Karpas-422 (cell line): Measurements from ENCODE around the gene HOXA9. TPM values are rescaled to one million over a fixed set of nuclear protein-coding genes. Genes with fewer than 3 reads are reported as not detected.

Experiments used
- DNase-seq: peaks from one replicate; pipeline ENCODE4 v3.0.0-alpha.2; 2015
- H2AFZ ChIP-seq: fragments of 200-600 bp; sonication (generic); 2 replicates; pipeline ENCODE4 v1.6.1; 2014; ENCODE audit warnings: antibody characterized with exemption, low read length, mixed read lengths
- H3K27ac ChIP-seq: fragments of 200-600 bp; sonication (generic); 2 replicates; pipeline ENCODE4 v1.5.1; 2014; ENCODE audit warnings: mild to moderate bottlenecking, low read length, moderate library complexity
- H3K27me3 ChIP-seq: fragments of 200-600 bp; sonication (generic); 2 replicates; pipeline ENCODE4 v1.6.1; 2014; ENCODE audit warnings: low read length, mixed read lengths
- H3K36me3 ChIP-seq: fragments of 200-600 bp; sonication (generic); 2 replicates; pipeline ENCODE4 v1.6.1; 2014; ENCODE audit warnings: low read length, mixed read lengths; ENCODE audit not compliant: insufficient read depth
- H3K4me1 ChIP-seq: fragments of 200-600 bp; sonication (generic); 2 replicates; pipeline ENCODE4 v1.6.1; 2014; ENCODE audit warnings: mild to moderate bottlenecking, low read length, mixed read lengths
- H3K4me2 ChIP-seq: fragments of 200-600 bp; sonication (generic); 2 replicates; pipeline ENCODE4 v1.6.1; 2014; ENCODE audit warnings: low read length, low read depth, mild to moderate bottlenecking; ENCODE audit not compliant: poor library complexity, severe bottlenecking
- H3K4me3 ChIP-seq: fragments of 200-600 bp; sonication (generic); 2 replicates; pipeline ENCODE4 v1.5.1; 2014; ENCODE audit warnings: mild to moderate bottlenecking, antibody characterized with exemption, low read length, mixed read lengths
- H3K79me2 ChIP-seq: fragments of 200-600 bp; sonication (generic); 2 replicates; pipeline ENCODE4 v1.6.1; 2014; ENCODE audit warnings: mild to moderate bottlenecking, low read length, mixed read lengths
- H3K9ac ChIP-seq: fragments of 200-600 bp; sonication (generic); 2 replicates; pipeline ENCODE4 v1.6.0; 2014; ENCODE audit warnings: low read length
- H3K9me2 ChIP-seq: fragments of 200-600 bp; sonication (generic), shearing (Covaris generic); replicated peaks from 2 replicates; pipeline ENCODE4 v1.6.0; 2014; ENCODE audit warnings: mild to moderate bottlenecking, low read length, moderate library complexity; ENCODE audit not compliant: insufficient read depth
- H3K9me3 ChIP-seq: fragments of 300-700, 200-600 bp; sonication (generic); 2 replicates; pipeline ENCODE4 v1.6.1; 2014; ENCODE audit warnings: low read length, mixed read lengths
- H4K20me1 ChIP-seq: fragments of 200-600 bp; sonication (generic); 2 replicates; pipeline ENCODE4 v1.6.1; 2014; ENCODE audit warnings: mild to moderate bottlenecking, antibody characterized with exemption, low read length, low read depth; ENCODE audit not compliant: insufficient read depth
- total RNA-seq: library from RNA; depleted of rRNA; stranded (reverse); fragments of >200 nt; shearing (Covaris generic); gene quantifications from 2 replicates; pipeline ENCODE4 v1.2.3, GENCODE V29; 2014; ENCODE audit warnings: low replicate concordance

The HOXA9 gene
- total RNA-seq, 1 experiment from 2014 or later, result not detected

DNA sequence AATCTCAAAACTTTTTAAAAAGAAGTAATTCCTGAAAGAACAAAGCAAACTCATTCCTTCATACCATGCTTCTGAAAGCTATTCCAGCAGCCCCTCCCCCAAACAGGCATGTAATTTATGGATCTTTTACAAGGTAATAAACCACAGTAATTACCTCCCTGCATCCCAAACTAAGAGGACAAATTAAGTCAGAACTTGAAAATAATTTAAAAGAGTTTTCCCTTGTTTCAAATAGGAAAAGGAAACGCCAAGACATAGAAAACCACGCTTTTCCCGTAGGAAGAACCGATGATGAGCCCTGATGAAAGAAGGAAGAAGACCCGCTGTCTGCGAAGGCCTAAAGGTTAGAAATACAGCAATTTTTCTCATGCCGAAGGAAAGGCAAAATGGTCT lies 43.7 kb downstream of the HOXA9 start:
- H3K9me2 ChIP-seq, result no peaks in the 10 kb centered on the region
- no peaks in the 10 kb centered on the region for H3K27me3 ChIP-seq
- H2AFZ ChIP-seq, result no peak overlapping the region
- no peaks in the 10 kb centered on the region for H3K4me1 ChIP-seq
- no peak overlapping the region for H3K4me3 ChIP-seq
- no peaks in the 10 kb centered on the region for H4K20me1 ChIP-seq
- H3K36me3 ChIP-seq, result no peaks in the 10 kb centered on the region
- DNase-seq, result no peak
- no peaks in the 10 kb centered on the region for H3K9me3 ChIP-seq
- no peak overlapping the region for H3K4me2 ChIP-seq
- H3K79me2 ChIP-seq, result no peaks in the 10 kb centered on the region
- H3K27ac ChIP-seq, result no peak overlapping the region
- H3K9ac ChIP-seq, result no peak overlapping the region

DNA sequence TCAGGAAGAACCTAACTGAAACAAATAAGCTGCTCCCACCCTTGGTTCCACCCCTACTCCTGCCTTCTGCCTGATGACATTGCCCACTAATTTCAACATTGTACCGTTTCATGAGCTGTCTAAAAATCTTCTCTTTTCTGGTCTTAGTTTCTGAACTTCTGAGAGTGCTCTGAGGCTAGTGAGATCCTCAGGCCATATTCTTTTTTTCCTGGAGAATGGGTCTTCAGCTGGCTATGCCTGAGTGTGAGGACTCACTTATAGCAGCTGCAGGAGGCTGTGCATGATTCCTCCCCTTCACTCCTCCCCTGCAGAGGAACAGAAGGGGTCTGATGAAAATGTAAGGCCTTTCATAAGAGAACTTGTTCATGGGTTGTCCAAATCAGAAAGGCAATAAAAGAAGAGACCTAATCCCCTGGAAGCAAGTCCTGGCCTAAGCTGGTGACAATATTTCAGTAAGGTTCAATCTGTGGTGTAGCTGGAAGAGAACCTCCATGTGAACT lies 45.9 kb downstream of the HOXA9 start:
- H2AFZ ChIP-seq, result no peak overlapping the region
- H3K36me3 ChIP-seq, result no peaks in the 10 kb centered on the region
- no peak for DNase-seq
- no peaks in the 10 kb centered on the region for H3K9me2 ChIP-seq
- H4K20me1 ChIP-seq, result no peaks in the 10 kb centered on the region
- no peak overlapping the region for H3K4me2 ChIP-seq
- H3K79me2 ChIP-seq, result no peaks in the 10 kb centered on the region
- no peaks in the 10 kb centered on the region for H3K4me1 ChIP-seq
- H3K27me3 ChIP-seq, result no peaks in the 10 kb centered on the region
- no peak overlapping the region for H3K27ac ChIP-seq
- H3K9ac ChIP-seq, result no peak overlapping the region
- no peak overlapping the region for H3K4me3 ChIP-seq
- no peaks in the 10 kb centered on the region for H3K9me3 ChIP-seq

DNA sequence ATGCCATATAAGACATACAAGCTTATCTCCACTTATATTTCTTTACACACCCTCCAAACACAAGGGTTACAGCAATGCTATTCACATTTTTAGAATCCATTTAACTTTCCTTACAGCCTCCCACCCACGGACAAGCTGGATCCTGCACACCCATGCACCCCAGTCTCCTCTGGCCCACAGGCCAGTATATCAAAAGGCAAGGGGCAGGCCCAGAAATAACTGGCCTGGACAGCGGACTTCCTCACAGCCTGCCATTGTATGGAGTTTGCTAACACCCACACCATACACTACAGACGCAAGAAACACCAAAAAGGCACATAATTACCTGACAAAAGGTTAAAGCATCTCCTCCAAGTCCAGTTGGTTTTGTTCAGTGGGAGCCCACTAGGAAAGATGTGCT lies 46.8 kb downstream of the HOXA9 start:
- Histone ChIP-seq H3K36me3 (no peaks in the 10 kb centered on the region), H3K9me2 (no peaks in the 10 kb centered on the region), H3K27me3 (no peaks in the 10 kb centered on the region), H3K4me2 (no peak overlapping the region), H4K20me1 (no peaks in the 10 kb centered on the region), H3K9me3 (no peaks in the 10 kb centered on the region), H2AFZ (no peak overlapping the region), H3K79me2 (no peaks in the 10 kb centered on the region), H3K9ac (no peak overlapping the region), H3K27ac (no peak overlapping the region), H3K4me3 (no peak overlapping the region), H3K4me1 (no peaks in the 10 kb centered on the region)
- no peak for DNase-seq

DNA sequence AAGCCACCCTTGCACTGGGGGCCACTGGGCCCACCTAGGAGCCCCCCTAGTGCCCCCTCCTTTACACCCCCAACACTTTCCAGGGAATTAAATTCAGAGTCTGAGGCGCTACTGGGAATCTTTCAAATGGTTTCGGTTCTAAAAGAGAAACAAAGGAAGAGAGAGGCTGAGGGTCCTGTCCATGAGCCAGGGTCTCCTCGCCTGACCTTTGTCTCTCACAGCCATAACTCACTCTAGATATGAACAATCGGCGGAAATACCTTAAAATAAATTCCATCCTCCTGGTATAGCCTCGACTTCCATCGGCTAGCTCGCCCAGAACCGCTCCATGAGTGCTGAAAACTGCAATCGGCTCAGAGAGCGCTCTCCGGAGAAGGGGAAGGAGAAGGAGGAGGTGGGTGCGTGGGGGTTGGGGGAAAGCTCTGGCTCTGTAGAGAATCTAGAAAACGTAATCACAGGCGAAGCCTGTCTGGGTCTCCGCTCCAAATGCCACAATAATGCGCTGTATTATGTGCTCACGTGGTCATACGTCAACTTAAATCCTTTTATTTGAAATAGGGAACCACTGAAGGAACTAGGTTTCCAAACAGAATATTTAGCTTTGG lies 47.3 kb downstream of the HOXA9 start:
- Histone ChIP-seq H3K36me3 (no peaks in the 10 kb centered on the region), H3K27me3 (no peaks in the 10 kb centered on the region), H3K79me2 (no peaks in the 10 kb centered on the region), H3K9me3 (no peaks in the 10 kb centered on the region), H3K4me1 (no peaks in the 10 kb centered on the region), H2AFZ (no peak overlapping the region), H3K27ac (no peak overlapping the region), H3K9me2 (no peaks in the 10 kb centered on the region), H4K20me1 (no peaks in the 10 kb centered on the region), H3K4me2 (no peak overlapping the region), H3K9ac (no peak overlapping the region), H3K4me3 (no peak overlapping the region)
- no peak for DNase-seq

GRCh38 chr7:27116962-27117886 lies 48.1 kb downstream of the HOXA9 start:
- no peak overlapping the region for H3K9ac ChIP-seq

GRCh38 chr7:27116031-27116961 lies 49.0 kb downstream of the HOXA9 start:
- Histone ChIP-seq H3K9me2 (no peaks in the 10 kb centered on the region), H3K36me3 (no peaks in the 10 kb centered on the region; the same call in 1 of the 2 replicates), H3K4me2 (no peak overlapping the region), H3K79me2 (no peaks in the 10 kb centered on the region), H3K27me3 (no peaks in the 10 kb centered on the region), H3K4me1 (no peaks in the 10 kb centered on the region), H3K9me3 (no peaks in the 10 kb centered on the region), H3K9ac (no peak overlapping the region), H2AFZ (no peak overlapping the region), H4K20me1 (no peaks in the 10 kb centered on the region), H3K4me3 (no peak overlapping the region), H3K27ac (no peak overlapping the region)
- no peak for DNase-seq

More at GRCh38 chr7:27116962-27117886, 48.1 kb downstream of the HOXA9 start:
- DNase-seq, result no peak
- no peak overlapping the region for H3K27ac ChIP-seq
- no peak overlapping the region for H3K4me2 ChIP-seq
- no peaks in the 10 kb centered on the region for H4K20me1 ChIP-seq
- no peaks in the 10 kb centered on the region for H3K9me2 ChIP-seq
- H3K4me1 ChIP-seq, result no peaks in the 10 kb centered on the region
- no peak overlapping the region for H3K4me3 ChIP-seq
- no peaks in the 10 kb centered on the region; the same call in 1 of the 2 replicates for H3K36me3 ChIP-seq
- no peaks in the 10 kb centered on the region for H3K79me2 ChIP-seq
- H3K27me3 ChIP-seq, result no peaks in the 10 kb centered on the region
- no peaks in the 10 kb centered on the region for H3K9me3 ChIP-seq
- H2AFZ ChIP-seq, result no peak overlapping the region

DNA sequence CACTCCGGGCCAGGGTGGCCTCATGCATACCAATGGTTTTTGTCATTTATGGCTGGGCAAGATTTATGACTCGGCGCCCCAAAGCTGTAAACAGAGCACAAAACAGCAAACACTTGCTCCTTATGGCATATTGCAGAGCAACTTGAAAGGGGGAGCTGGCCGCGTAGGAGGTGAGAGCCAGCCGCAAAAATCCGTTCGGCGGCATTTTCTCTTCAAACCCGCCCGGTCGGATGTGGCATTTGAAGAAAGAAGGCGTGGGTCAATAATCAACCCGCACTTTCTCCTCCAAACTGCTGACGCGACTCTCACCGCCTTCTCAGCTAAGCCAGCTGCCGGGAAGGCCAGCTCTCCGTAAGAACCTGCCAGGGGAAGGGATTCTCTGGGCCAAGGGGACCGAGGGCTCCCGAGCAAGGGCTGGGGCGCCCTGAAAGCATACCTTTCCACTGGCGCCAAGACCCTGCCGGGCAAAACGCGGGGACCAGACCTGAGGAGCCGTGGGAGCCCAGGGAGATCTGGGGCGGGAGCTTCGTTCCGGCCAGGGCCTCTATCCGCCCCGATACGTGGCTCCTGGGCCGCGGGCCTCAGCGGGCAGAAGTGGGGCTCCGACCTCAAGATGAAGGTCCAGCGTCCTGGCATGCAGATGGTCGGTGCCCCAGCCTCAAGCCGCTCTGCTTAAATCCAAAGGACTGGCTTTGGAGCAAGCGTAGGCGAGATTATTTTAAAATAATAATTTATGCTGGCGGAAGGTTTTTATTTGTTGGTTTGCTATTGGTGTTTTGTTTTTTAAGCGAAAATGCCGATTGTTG lies 49.9 kb downstream of the HOXA9 start:
- Histone ChIP-seq H3K4me2 (no peak overlapping the region), H3K9ac (no peak overlapping the region), H3K4me1 (no peaks in the 10 kb centered on the region)

More for the DNA sequence above, 49.9 kb downstream of the HOXA9 start:
- H3K9me3 ChIP-seq, result no peaks in the 10 kb centered on the region
- no peak overlapping the region for H2AFZ ChIP-seq
- no peak overlapping the region for H3K27ac ChIP-seq
- no peaks in the 10 kb centered on the region for H3K9me2 ChIP-seq
- no peaks in the 10 kb centered on the region for H3K79me2 ChIP-seq
- no peaks in the 10 kb centered on the region for H4K20me1 ChIP-seq
- H3K4me3 ChIP-seq, result no peak overlapping the region
- no peaks in the 10 kb centered on the region; the same call in 1 of the 2 replicates for H3K36me3 ChIP-seq
- H3K27me3 ChIP-seq, result no peaks in the 10 kb centered on the region
- DNase-seq, result no peak
